HG03280 (cell line): ENCODE results near the gene CSRP3.

ENCODE experiments used
- ATAC-seq: cut with Tn5 transposase; IDR thresholded peaks from one replicate; pipeline ENCODE4 v1.9.1; 2021; ENCODE audit warnings: mild to moderate bottlenecking, moderate library complexity; ENCODE audit not compliant: unreplicated experiment

Gene CSRP3

DNA sequence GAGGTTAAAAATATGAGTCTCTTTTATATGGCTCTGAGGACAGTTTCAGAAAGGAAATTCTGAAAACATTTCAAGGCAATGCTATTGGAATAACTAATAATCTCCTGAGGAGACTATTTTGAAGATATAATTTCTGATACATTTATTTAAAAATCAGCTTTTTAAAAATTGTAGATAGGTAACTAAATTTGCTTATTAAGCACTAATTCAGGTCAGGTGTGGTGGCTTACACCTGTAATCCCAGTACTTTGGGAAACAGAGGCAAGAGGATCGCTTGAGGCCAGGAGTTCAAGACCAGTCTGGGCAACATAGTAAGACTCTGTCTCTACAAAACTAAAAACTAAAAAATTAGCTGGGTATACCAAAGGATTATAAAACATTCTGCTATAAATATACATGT, 67.8 kb downstream of the CSRP3 start:
- ATAC-seq: no peak
